HTR-8/SVneo (cell line): ENCODE results near the gene DPY19L1.
"Not testable (repeated sequence)": the region's sequence is repeated elsewhere in the genome, so short reads cannot be mapped to it uniquely, and the experiment has no call there.

Experiments
- DNase-seq: peaks from one replicate; pipeline ENCODE4 v3.0.0; 2011; ENCODE audit warnings: low spot score, mixed read lengths; ENCODE audit not compliant: insufficient read length
- FAIRE-seq: peaks from 2 replicates; lab custom pipeline; 2011; peaks lifted over from hg19 to GRCh38; lab: Jason Lieb, UNC

DPY19L1 gene

GRCh38 chr7:35037211-35037525 is at the start of gene DPY19L1:
Gene DPY19L1, minus strand, starts transcription at chr7:35037485. Its CDS starts 91 bp downstream, at chr7:35037394.
- no peak for FAIRE-seq

GRCh38 chr7:35079517-35079916 is 42.2 kb upstream of the DPY19L1 start:
- FAIRE-seq, DNase-seq: not testable (repeated sequence)

More at GRCh38 chr7:35037211-35037525, at the start of gene DPY19L1:
- no peak for DNase-seq

GRCh38 chr7:35074008-35074407 is 36.7 kb upstream of the DPY19L1 start:
- FAIRE-seq: not testable (repeated sequence)

GRCh38 chr7:35072950-35073827 is 35.9 kb upstream of the DPY19L1 start:
- not testable (repeated sequence) for DNase-seq, FAIRE-seq

More at GRCh38 chr7:35074008-35074407, 36.7 kb upstream of the DPY19L1 start:
- DNase-seq: not testable (repeated sequence)

GRCh38 chr7:35069084-35069483 is 31.8 kb upstream of the DPY19L1 start:
- not testable (repeated sequence) for DNase-seq, FAIRE-seq

GRCh38 chr7:35065382-35065781 is 28.1 kb upstream of the DPY19L1 start:
- FAIRE-seq, DNase-seq: not testable (repeated sequence)

- not testable (repeated sequence) for FAIRE-seq, DNase-seq
These were observed 21.3 kb upstream of the DPY19L1 start for GRCh38 chr7:35058571-35058970.

GRCh38 chr7:35057505-35058451 is 20.5 kb upstream of the DPY19L1 start:
- FAIRE-seq, DNase-seq: not testable (repeated sequence)

- not testable (repeated sequence) for FAIRE-seq, DNase-seq
These were observed 18.4 kb upstream of the DPY19L1 start for GRCh38 chr7:35055733-35056132.

GRCh38 chr7:35053488-35054175 is 16.3 kb upstream of the DPY19L1 start:
- FAIRE-seq, DNase-seq: not testable (repeated sequence)

- not testable (repeated sequence) for FAIRE-seq, DNase-seq
These were observed 11.1 kb upstream of the DPY19L1 start for GRCh38 chr7:35048390-35048789.

- not testable (repeated sequence) for FAIRE-seq, DNase-seq
These were observed 10.6 kb upstream of the DPY19L1 start for GRCh38 chr7:35047912-35048305.

GRCh38 chr7:35047263-35047911 is 10.1 kb upstream of the DPY19L1 start:
- DNase-seq, FAIRE-seq: not testable (repeated sequence)

- not testable (repeated sequence) for DNase-seq, FAIRE-seq
These were observed 6.0 kb upstream of the DPY19L1 start for GRCh38 chr7:35043301-35043700.

GRCh38 chr7:35040906-35041305 is 3.6 kb upstream of the DPY19L1 start:
- FAIRE-seq: no peak
- no peak for DNase-seq

- DNase-seq (no peak), FAIRE-seq (no peak)
These were observed 2.1 kb upstream of the DPY19L1 start for GRCh38 chr7:35039343-35039742.

GRCh38 chr7:35038354-35038753 is 1.1 kb upstream of the DPY19L1 start:
- no peak for FAIRE-seq
- DNase-seq: no peak

GRCh38 chr7:35037526-35038341 is 449 bp upstream of the DPY19L1 start:
- peak; percentile 84 for DNase-seq
- peak; percentile 72 for FAIRE-seq
